GM19452 (cell line): Measurements from ENCODE around the gene CERS6.
"Not testable (repeated sequence)": the region's sequence is repeated elsewhere in the genome, so short reads cannot be mapped to it uniquely, and the experiment has no call there.

ENCODE experiments used
- ATAC-seq: cut with Tn5 transposase; IDR thresholded peaks from one replicate; pipeline ENCODE4 v1.9.1; 2021; ENCODE audit not compliant: unreplicated experiment

The CERS6 gene

GRCh38 chr2:168791140-168791539 is 335.1 kb downstream of the CERS6 start:
- ATAC-seq: not testable (repeated sequence)

GRCh38 chr2:168793596-168793995 is 337.5 kb downstream of the CERS6 start:
- ATAC-seq: no peak

- no peak for ATAC-seq
Measured at GRCh38 chr2:168794968-168795367, 338.9 kb downstream of the CERS6 start.

- ATAC-seq: no peak
Measured at GRCh38 chr2:168796090-168796577, 340.1 kb downstream of the CERS6 start.

- no peak for ATAC-seq
Measured at GRCh38 chr2:168796583-168797285, 340.7 kb downstream of the CERS6 start.

- no peak for ATAC-seq
Measured at GRCh38 chr2:168797286-168797655, 341.2 kb downstream of the CERS6 start.

- no peak for ATAC-seq
Measured at GRCh38 chr2:168798076-168798887, 342.2 kb downstream of the CERS6 start.

GRCh38 chr2:168798888-168799410 is 342.9 kb downstream of the CERS6 start:
- ATAC-seq: no peak

GRCh38 chr2:168801471-168801870 is 345.4 kb downstream of the CERS6 start:
- ATAC-seq: no peak

- no peak for ATAC-seq
Measured at GRCh38 chr2:168801961-168802858, 346.1 kb downstream of the CERS6 start, which contains the start of gene NOSTRIN. NOSTRIN (plus strand) TSS chr2:168802637; CDS start chr2:168802647, 10 bp downstream.

- ATAC-seq: no peak
Measured at GRCh38 chr2:168802859-168803725, 347.0 kb downstream of the CERS6 start.

GRCh38 chr2:168804214-168804613 is 348.1 kb downstream of the CERS6 start:
- ATAC-seq: no peak

GRCh38 chr2:168805615-168806014 is 349.5 kb downstream of the CERS6 start:
- no peak for ATAC-seq

- ATAC-seq: no peak
Measured at GRCh38 chr2:168809537-168809936, 353.5 kb downstream of the CERS6 start.

- ATAC-seq: no peak
Measured at GRCh38 chr2:168810235-168810634, 354.2 kb downstream of the CERS6 start.

- no peak for ATAC-seq
Measured at GRCh38 chr2:168811696-168812095, 355.6 kb downstream of the CERS6 start.

- no peak for ATAC-seq
Measured at GRCh38 chr2:168814046-168814445, 358.0 kb downstream of the CERS6 start.

GRCh38 chr2:168814939-168815907 is 359.2 kb downstream of the CERS6 start:
- no peak for ATAC-seq

GRCh38 chr2:168816369-168816768 is 360.3 kb downstream of the CERS6 start:
- no peak for ATAC-seq
